Measurements from ENCODE around the gene SPARCL1.

The SPARCL1 gene

GRCh38 chr4:87541521-87541920, 12.3 kb upstream of the SPARCL1 start:
- no peak for DNase-seq

- no peak for DNase-seq
These were observed 11.2 kb upstream of the SPARCL1 start for GRCh38 chr4:87540146-87541058.

- DNase-seq = no peak
These were observed 3.7 kb upstream of the SPARCL1 start for GRCh38 chr4:87532907-87533306.

- no peak for DNase-seq
These were observed 2.9 kb upstream of the SPARCL1 start for GRCh38 chr4:87532109-87532508.

- DNase-seq = no peak
These were observed 2.4 kb upstream of the SPARCL1 start for GRCh38 chr4:87531621-87532020.

- peak; percentile 38 for DNase-seq
These were observed 1.7 kb upstream of the SPARCL1 start for GRCh38 chr4:87530868-87531267.

GRCh38 chr4:87530229-87530628, 1.1 kb upstream of the SPARCL1 start:
- DNase-seq = no peak

GRCh38 chr4:87527431-87528220, 1.6 kb downstream of the SPARCL1 start:
- no peak for DNase-seq

- DNase-seq = no peak
These were observed 3.4 kb downstream of the SPARCL1 start for GRCh38 chr4:87525636-87526295.

- DNase-seq = no peak
These were observed 4.7 kb downstream of the SPARCL1 start for GRCh38 chr4:87524456-87524855.

- DNase-seq = no peak
These were observed 5.9 kb downstream of the SPARCL1 start for GRCh38 chr4:87523307-87523706.

GRCh38 chr4:87521757-87522374, 7.3 kb downstream of the SPARCL1 start:
- DNase-seq = peak; percentile 34

GRCh38 chr4:87521319-87521718, 7.9 kb downstream of the SPARCL1 start:
- DNase-seq = no peak

GRCh38 chr4:87517621-87518020, 11.6 kb downstream of the SPARCL1 start:
- DNase-seq = no peak

- no peak for DNase-seq
These were observed 12.5 kb downstream of the SPARCL1 start for GRCh38 chr4:87516683-87517082.

- no peak for DNase-seq
These were observed 16.8 kb downstream of the SPARCL1 start for GRCh38 chr4:87512400-87512799.

- DNase-seq = no peak
These were observed 17.7 kb downstream of the SPARCL1 start for GRCh38 chr4:87511500-87511899.

GRCh38 chr4:87510747-87511146, 18.4 kb downstream of the SPARCL1 start:
- no peak for DNase-seq

GRCh38 chr4:87506974-87507701, 22.0 kb downstream of the SPARCL1 start:
- DNase-seq = peak; percentile 87

- DNase-seq = no peak
These were observed 23.3 kb downstream of the SPARCL1 start for GRCh38 chr4:87505862-87506261.

GRCh38 chr4:87502580-87503238, 26.5 kb downstream of the SPARCL1 start:
- DNase-seq = peak; percentile 47

Data from fibroblast of skin of abdomen (primary cell).